CD4-positive, alpha-beta T cell treated with Interleukin-17A for 4 hours (primary cell): Measurements from ENCODE around the gene TRAF3IP1.
"Not testable (repeated sequence)": the region's sequence is repeated elsewhere in the genome, so short reads cannot be mapped to it uniquely, and the experiment has no call there.

ENCODE experiments used
- DNase-seq: peaks from one replicate; pipeline ENCODE4 v3.0.0-alpha.2; 2020; ENCODE audit warnings: mixed read lengths

The TRAF3IP1 gene

DNA sequence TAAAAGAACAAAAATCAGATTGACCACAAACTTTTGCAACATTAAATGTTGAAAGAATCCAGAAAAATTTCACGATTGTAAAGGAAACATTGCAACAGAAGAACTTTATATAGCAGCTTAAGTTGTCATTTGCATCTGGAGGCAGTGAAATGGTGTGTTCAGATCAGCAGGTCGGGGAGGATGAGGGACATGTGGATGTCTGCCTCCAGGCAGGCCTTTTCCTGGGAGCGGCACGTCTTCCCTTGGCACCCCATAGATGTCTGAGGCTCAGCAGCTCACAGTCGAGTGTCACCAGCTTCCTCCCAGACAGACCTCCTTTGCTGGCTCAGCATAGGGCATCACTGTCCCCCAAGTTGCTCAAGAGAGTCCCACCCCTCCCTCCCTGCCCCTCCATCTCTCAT is 62.1 kb downstream of the TRAF3IP1 start:
- no peak for DNase-seq

DNA sequence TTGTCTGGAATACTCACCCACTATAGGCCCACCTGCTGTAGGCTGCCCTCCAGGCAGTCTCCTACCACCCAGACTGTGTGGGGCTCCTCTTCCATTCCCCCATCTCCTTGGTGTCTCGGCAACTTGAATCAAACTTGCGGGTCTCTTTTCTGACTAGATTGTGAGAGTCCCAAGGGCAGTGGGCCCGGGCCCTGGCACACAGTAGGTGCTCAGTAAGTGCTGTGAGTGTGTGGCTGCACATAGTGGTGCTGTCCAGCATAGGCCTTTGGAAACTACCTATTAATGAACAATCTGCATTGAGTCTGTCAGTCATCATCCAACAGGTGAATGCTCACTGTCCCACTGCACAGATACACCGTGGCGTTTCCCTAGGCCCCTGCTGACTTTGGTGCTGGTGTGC is 62.8 kb downstream of the TRAF3IP1 start:
- no peak for DNase-seq

DNA sequence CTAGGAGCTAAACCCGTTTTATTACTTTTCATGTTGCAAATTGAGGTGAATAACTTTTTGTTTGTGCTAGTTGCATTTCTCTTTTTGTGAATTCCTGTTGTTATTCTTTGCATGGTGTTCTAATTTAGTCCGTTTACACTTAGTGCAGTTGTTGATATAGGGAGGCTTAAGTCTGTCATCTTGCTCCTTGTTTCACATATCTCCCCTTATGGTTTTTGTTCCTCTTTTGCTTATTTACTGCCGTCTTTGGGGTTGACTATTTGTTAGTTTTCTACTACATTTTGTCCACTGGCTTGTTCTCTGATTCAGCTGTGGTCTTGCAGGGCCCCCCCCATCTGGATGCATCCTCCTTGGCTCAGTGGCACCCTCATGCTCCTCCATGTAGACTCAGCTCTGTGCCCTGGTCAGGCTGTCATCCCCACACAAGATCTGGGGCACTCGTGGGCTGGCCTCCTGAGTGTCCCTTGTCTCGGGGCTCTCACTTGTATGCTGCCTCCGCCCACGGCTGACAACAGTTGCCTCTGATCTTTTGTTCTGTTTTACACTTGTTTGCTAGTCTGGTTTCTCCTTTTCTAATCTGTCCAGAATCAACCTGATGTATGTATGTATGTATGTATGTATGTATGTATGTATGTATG is 63.5 kb downstream of the TRAF3IP1 start:
- no peak for DNase-seq

- no peak for DNase-seq
These were observed 67.0 kb downstream of the TRAF3IP1 start for GRCh38 chr2:238387332-238387731.

- no peak for DNase-seq
These were observed 68.5 kb downstream of the TRAF3IP1 start for GRCh38 chr2:238388794-238389193.

DNA sequence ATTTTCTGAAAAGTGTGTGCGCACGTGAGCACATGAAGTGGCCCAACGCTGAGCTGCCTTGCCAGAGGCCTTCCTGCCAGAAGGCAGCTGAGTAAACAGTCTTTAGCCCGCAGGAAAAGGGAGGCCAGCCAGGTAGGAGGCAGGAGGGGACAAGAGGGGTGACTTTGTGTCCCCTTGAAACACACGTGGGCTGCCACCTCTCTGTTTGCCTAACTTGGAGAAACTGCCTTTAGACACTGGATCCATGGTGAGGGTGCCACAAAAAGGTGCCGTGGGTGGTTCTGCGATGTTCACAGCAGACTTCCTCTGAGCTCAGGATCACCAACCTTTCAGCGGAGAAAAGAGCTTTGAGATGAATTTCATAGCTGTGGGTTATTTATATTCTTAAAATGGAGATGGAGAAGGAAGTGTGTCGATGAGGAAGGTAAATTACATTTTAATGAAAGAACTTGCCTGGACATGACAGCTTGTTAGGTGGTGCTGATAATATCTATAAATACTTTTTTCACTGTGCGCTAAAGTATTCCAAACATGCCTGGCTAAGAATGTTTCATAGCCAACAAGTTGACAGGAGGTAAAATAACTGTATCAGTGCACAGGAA is 69.8 kb downstream of the TRAF3IP1 start:
- DNase-seq = no peak

- no peak for DNase-seq
These were observed 70.8 kb downstream of the TRAF3IP1 start for GRCh38 chr2:238391042-238391689.

- DNase-seq = no peak
These were observed 76.3 kb downstream of the TRAF3IP1 start for GRCh38 chr2:238396663-238397062.

GRCh38 chr2:238397356-238397755 is 77.0 kb downstream of the TRAF3IP1 start:
- DNase-seq = no peak

DNA sequence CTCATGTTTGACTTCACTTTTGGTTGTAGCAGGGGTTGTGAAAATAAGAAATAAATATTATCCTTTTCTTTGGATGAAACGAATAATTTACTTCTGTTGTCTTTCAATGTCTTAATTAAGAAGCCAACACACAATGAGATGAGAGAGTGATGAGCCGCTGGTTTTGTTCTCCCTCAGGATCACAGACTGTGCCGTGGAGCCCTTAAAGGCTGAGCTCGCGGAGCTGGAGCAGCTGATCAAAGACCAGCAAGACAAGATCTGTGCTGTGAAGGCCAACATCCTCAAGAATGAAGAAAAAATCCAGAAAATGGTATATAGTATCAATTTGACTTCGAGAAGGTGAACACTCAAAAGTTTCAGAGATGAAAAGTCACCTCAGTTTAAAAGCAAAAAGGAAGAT is 78.3 kb downstream of the TRAF3IP1 start:
- DNase-seq = no peak

DNA sequence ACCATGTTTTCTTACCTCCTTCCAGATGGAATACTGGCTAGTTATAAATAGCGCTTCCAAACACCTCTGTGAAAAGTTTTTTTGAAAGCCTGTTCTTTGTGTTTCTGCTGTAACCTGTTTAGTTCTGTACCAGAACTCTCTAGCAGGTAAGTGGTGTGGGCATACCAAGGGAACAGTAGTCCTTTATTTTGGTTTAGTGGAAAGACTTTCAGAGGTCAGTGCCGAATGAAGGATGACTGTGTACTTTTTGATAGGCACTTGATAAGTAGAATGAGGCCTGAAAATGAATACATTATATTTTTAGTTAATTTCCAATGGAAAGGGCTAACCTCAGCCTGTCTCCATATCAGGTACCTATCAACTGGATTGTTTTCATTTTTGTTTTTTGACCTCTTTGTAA is 78.8 kb downstream of the TRAF3IP1 start:
- no peak for DNase-seq

- DNase-seq = no peak
These were observed 81.2 kb downstream of the TRAF3IP1 start for GRCh38 chr2:238401551-238401950.

DNA sequence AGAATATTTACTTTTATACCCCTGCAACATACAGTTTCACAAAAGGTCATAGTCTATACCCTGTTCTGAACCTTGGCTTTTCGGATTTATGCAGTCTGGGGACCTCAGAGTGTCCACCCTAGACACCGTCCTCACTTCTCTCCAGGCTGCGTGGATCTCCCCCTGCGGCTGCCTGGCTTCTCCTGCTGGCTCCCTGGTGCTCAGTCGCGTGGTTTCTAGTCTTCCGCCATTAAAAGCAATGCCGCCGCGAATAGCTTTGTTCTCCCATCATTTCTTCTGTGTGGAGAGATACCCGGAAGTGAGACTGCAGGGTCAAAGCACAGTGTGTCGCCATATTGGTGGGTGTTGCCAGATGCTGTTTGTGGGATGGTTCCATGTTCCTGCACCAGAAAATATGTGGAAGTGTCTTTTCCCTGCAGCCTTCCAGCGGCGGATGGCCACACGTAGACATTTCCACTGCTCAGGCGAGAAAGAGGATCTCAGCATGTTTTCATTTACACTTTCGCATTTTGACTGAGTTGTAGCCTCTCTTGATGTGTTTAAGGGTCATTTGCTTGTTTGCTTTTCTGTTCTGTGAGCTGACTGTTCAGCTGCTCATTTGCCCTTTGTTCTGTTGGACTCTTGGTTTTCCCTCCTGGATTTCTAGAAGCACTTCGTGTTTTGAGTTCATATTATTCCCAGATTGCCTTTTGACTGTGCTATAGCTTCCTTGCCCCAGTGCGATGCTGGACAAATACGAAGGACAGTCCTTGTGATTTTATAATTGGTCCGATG is 83.5 kb downstream of the TRAF3IP1 start:
- no peak for DNase-seq

GRCh38 chr2:238404406-238405216 is 84.3 kb downstream of the TRAF3IP1 start:
- no peak for DNase-seq

DNA sequence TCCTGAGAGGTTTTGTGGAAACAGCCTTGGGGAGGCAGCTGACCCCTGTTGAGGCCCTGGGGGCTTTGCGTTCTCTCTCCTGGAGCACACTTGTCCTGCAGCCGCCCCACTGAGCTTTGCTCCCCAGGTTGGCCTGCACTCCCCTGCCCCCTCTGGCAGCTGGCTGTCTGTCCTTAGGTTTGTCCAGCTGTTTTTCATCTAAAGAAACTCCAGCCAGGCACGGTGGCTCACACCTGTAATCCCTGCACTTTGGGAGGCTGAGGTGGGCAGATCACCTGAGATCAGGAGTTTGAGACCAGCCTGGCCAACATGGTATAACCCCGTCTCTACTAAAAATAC is 84.9 kb downstream of the TRAF3IP1 start:
- not testable (repeated sequence) for DNase-seq

DNA sequence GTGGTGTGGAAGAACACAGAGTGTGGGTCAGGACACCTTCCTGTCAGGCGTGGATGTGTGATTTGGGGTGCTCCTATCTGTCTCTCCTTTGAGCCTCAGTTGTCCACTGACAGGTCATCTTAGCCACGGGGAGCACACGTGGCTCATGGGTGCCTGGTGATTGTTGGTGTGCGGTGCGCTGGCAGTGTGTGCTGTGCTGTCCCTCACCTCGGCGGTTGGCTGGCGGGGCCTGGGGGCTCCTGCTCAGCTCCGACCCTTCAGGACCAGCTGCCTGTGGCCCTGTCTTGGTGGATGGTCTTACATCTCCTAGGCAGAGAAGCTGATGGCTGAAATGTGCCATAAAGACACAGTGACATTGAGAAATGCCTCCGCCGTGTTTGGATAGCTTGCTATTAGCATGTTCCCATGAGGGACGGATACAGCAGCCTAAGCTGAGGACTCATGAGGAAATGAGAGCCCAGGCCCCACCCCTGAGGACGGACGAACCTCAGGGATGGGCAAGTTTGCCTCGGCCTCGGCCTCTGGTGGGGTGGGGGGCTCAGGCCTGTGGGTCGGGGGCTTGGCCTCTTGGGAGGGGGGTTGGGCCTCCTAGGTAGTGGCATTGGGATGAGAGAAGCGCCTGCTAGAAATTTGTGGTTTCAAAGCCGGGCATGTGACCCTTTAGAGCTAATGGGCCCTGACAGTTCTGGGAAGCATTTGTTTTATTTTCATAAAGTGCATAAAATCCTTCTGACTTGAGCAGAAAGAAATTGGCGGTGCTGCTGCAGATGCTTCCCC is 86.1 kb downstream of the TRAF3IP1 start:
- no peak for DNase-seq

DNA sequence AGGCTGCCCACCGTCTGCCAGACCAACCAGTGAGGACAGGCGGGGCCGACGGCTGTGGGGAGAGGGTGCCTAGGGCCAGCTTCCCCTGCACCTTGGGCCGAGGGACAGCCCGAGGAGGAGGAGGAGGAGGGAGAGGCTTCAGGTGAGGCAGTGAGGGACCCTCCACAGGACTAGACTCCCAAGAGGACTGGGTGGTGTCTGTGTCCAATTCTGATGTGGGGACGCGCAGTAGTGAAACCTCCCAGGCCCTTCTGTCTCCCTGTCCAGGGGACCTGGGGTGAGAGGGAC is 86.6 kb downstream of the TRAF3IP1 start:
- DNase-seq = no peak

GRCh38 chr2:238407566-238407965 is 87.2 kb downstream of the TRAF3IP1 start:
- DNase-seq = no peak

GRCh38 chr2:238408615-238409340 is 88.5 kb downstream of the TRAF3IP1 start:
- no peak for DNase-seq

GRCh38 chr2:238409341-238410199 is 89.3 kb downstream of the TRAF3IP1 start:
- no peak for DNase-seq
